GM23338 (cell line): ENCODE results near the gene MICALL1. TPM values are rescaled to one million over a fixed set of nuclear protein-coding genes. Genes with fewer than 3 reads are reported as not detected.

Source experiments
- ATAC-seq: fragments of 200-7000 bp; cut with Tn5 transposase; 3 replicates; pipeline ENCODE4 v1.9.1; 2020
- DNase-seq: peaks from one replicate; pipeline ENCODE4 v3.0.0-alpha.2; 2015; ENCODE audit warnings: low spot score
- H2AFZ ChIP-seq: fragments of 200-600 bp; sonication (generic); 2 replicates; pipeline ENCODE4 v1.8.0; 2016; ENCODE audit warnings: antibody characterized with exemption, mild to moderate bottlenecking, moderate library complexity
- H3F3A ChIP-seq: fragments of 200-600 bp; sonication (generic); replicated peaks from 2 replicates; pipeline ENCODE4 v1.8.0; 2017; ENCODE audit warnings: antibody characterized with exemption, mixed run types, low read depth
- H3K27ac ChIP-seq: fragments of 200-600 bp; sonication (generic); 2 replicates; pipeline ENCODE4 v1.6.1; 2016; ENCODE audit warnings: low read depth
- H3K27me3 ChIP-seq: fragments of 200-600 bp; sonication (generic); 2 replicates; pipeline ENCODE4 v1.8.0; 2016; ENCODE audit warnings: mild to moderate bottlenecking, mixed run types, moderate library complexity; ENCODE audit not compliant: insufficient read depth
- H3K36me3 ChIP-seq: fragments of 200-600 bp; sonication (generic); 2 replicates; pipeline ENCODE4 v1.8.0; 2016; ENCODE audit warnings: mild to moderate bottlenecking; ENCODE audit not compliant: insufficient read depth
- H3K4me1 ChIP-seq: fragments of 200-600 bp; sonication (generic); 2 replicates; pipeline ENCODE4 v1.8.0; 2016; ENCODE audit warnings: mild to moderate bottlenecking, moderate library complexity; ENCODE audit not compliant: insufficient read depth
- H3K4me2 ChIP-seq: fragments of 200-600 bp; sonication (generic); 2 replicates; pipeline ENCODE4 v1.7.1; 2017; ENCODE audit warnings: mixed run types
- H3K4me3 ChIP-seq: fragments of 200-600 bp; sonication (generic); 2 replicates; pipeline ENCODE4 v1.6.1; 2016; ENCODE audit warnings: mixed run types
- H3K79me2 ChIP-seq: fragments of 200-600 bp; sonication (generic); replicated peaks from 2 replicates; pipeline ENCODE4 v1.8.0; 2017; ENCODE audit warnings: mild to moderate bottlenecking; ENCODE audit not compliant: insufficient read depth
- H3K9me2 ChIP-seq: fragments of 200-600 bp; sonication (generic); 2 replicates; pipeline ENCODE4 v1.8.0; 2017; ENCODE audit not compliant: insufficient read depth
- H4K20me1 ChIP-seq: fragments of 200-600 bp; sonication (generic); replicated peaks from 2 replicates; pipeline ENCODE4 v1.8.0; 2017; ENCODE audit warnings: mild to moderate bottlenecking; ENCODE audit not compliant: insufficient read depth
- H3K27ac Mint-ChIP-seq: 2 replicates; pipeline ENCODE4 v1.8.0; 2020; ENCODE audit warnings: inconsistent platforms, mild to moderate bottlenecking, moderate library complexity, mixed read lengths
- H3K27me3 Mint-ChIP-seq: 3 replicates; pipeline ENCODE4 v1.8.0; 2022; ENCODE audit warnings: low read depth, mild to moderate bottlenecking, moderate library complexity, mixed read lengths, inconsistent platforms; ENCODE audit not compliant: insufficient read depth, poor library complexity
- H3K36me3 Mint-ChIP-seq: 3 replicates; pipeline ENCODE4 v1.8.0; 2021; ENCODE audit warnings: low read depth, mild to moderate bottlenecking, inconsistent platforms, moderate library complexity, mixed read lengths
- H3K4me1 Mint-ChIP-seq: 3 replicates; pipeline ENCODE4 v1.8.0; 2020; ENCODE audit warnings: mild to moderate bottlenecking, inconsistent platforms, mixed read lengths
- H3K4me3 Mint-ChIP-seq: 3 replicates; pipeline ENCODE4 v1.8.0; 2021; ENCODE audit warnings: moderate library complexity, mild to moderate bottlenecking, inconsistent platforms, mixed read lengths
- H3K9me3 Mint-ChIP-seq: 3 replicates; pipeline ENCODE4 v1.8.0; 2020; ENCODE audit warnings: moderate library complexity, mild to moderate bottlenecking, inconsistent platforms, mixed read lengths
- EZH2 ChIP-seq: fragments of 200-600 bp; sonication (generic); IDR thresholded peaks from one replicate; pipeline ENCODE4 v1.8.0; 2017; ENCODE audit warnings: antibody characterized with exemption, mild to moderate bottlenecking, low read depth; ENCODE audit not compliant: unreplicated experiment
- EZH2phosphoT487 ChIP-seq: fragments of 200-600 bp; sonication (generic); IDR thresholded peaks from one replicate; pipeline ENCODE4 v1.8.1; 2018; ENCODE audit warnings: antibody characterized with exemption; ENCODE audit not compliant: unreplicated experiment
- NANOG ChIP-seq: IDR thresholded peaks from 2 replicates; pipeline ENCODE4 v1.6.1; 2016; ENCODE audit warnings: antibody characterized with exemption, borderline replicate concordance
- POLR2AphosphoS5 ChIP-seq: IDR thresholded peaks from 2 replicates; pipeline ENCODE4 v1.6.1; 2016; ENCODE audit warnings: antibody characterized with exemption, low read depth
- STAT1 ChIP-seq: IDR thresholded peaks from one replicate; pipeline ENCODE4 v1.6.1; 2016; ENCODE audit warnings: antibody characterized with exemption; ENCODE audit not compliant: unreplicated experiment
- polyA plus RNA-seq: library from polyadenylated mRNA; unstranded; fragments of >200 nt; fragmentation: Nextera tagmentation; extraction: Ambion mirVana; gene quantifications from 2 replicates; pipeline ENCODE4 v1.2.1, GENCODE V29; 2016
- total RNA-seq: library from RNA; depleted of rRNA; stranded (reverse); fragments of >200 nt; shearing (Covaris generic); gene quantifications from 2 replicates; pipeline ENCODE4 v1.2.3, GENCODE V29; 2014
- TF ChIP-seq, protein P1 (sequence below): IDR thresholded peaks from 2 replicates; pipeline ENCODE4 v1.6.1; 2016; ENCODE audit warnings: antibody characterized with exemption
- TF ChIP-seq, protein P2 (sequence below), 2 experiments: fragments of 200-600 bp in 1 of 2; sonication (generic) in 1 of 2; conservative IDR thresholded peaks; 2 replicates each; pipeline versions ENCODE4 v1.5.1 to v1.6.1; 2016 to 2017; ENCODE audit warnings: antibody characterized with exemption in 2 of 2, low read depth in 2 of 2, mild to moderate bottlenecking in 2 of 2, moderate library complexity in 1 of 2
- TF ChIP-seq, protein P3 (sequence below): fragments of 250-450 bp; sonication (Bioruptor Pico); IDR thresholded peaks from 2 replicates; pipeline ENCODE4 v1.5.0; 2020; ENCODE audit warnings: mild to moderate bottlenecking, moderate library complexity

Gene MICALL1
- total and polyA plus RNA-seq, 2 experiments from 2014 or later = 5.9 to 33.1 TPM

DNA sequence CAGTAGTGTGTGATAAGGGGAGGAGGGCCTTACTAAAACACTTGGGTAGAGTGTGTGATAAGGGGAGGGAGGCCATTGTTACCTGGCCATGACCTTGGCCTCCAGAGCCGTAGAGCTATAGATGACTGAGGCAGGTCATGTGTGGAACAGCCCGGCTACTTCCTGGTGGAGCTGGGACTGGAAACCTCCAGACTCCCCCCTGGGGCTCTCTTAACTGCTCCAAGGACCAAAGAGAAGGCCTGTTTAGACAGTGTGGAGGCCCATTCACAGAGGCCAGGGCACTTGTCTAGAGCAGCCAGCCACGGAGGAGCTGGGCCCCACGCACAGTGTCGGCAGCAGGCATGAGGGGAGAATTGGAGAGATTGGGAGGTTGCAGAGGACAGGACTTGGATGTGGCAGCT lies 12.5 kb upstream of the MICALL1 start:
- H3F3A ChIP-seq = peaks cover 36% of the 10 kb centered on the region
- H3K4me1 Mint-ChIP-seq = peaks cover 46% of the 10 kb centered on the region
- no peaks in the 10 kb centered on the region for H3K27me3 ChIP-seq
- H3K9me3 Mint-ChIP-seq = no peaks in the 10 kb centered on the region
- peaks cover 1% of the 10 kb centered on the region; the same call in 1 of the 2 replicates for H4K20me1 ChIP-seq
- H3K27me3 Mint-ChIP-seq = peaks cover 12% of the 10 kb centered on the region
- no peaks in the 10 kb centered on the region for H3K9me2 ChIP-seq
- H3K27ac ChIP-seq = peak overlapping the region; percentile 94; the same call in 1 of the 2 replicates
- no peak overlapping the region for H2AFZ ChIP-seq
- no peaks in the 10 kb centered on the region for H3K79me2 ChIP-seq
- H3K27ac Mint-ChIP-seq = peak overlapping the region; percentile 87
- no peak for TF ChIP-seq EZH2phosphoT487
- TF ChIP-seq STAT1 = no peak
- TF ChIP-seq, protein P1, sequence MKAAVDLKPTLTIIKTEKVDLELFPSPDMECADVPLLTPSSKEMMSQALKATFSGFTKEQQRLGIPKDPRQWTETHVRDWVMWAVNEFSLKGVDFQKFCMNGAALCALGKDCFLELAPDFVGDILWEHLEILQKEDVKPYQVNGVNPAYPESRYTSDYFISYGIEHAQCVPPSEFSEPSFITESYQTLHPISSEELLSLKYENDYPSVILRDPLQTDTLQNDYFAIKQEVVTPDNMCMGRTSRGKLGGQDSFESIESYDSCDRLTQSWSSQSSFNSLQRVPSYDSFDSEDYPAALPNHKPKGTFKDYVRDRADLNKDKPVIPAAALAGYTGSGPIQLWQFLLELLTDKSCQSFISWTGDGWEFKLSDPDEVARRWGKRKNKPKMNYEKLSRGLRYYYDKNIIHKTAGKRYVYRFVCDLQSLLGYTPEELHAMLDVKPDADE = no peak
- TF ChIP-seq, protein P2, sequence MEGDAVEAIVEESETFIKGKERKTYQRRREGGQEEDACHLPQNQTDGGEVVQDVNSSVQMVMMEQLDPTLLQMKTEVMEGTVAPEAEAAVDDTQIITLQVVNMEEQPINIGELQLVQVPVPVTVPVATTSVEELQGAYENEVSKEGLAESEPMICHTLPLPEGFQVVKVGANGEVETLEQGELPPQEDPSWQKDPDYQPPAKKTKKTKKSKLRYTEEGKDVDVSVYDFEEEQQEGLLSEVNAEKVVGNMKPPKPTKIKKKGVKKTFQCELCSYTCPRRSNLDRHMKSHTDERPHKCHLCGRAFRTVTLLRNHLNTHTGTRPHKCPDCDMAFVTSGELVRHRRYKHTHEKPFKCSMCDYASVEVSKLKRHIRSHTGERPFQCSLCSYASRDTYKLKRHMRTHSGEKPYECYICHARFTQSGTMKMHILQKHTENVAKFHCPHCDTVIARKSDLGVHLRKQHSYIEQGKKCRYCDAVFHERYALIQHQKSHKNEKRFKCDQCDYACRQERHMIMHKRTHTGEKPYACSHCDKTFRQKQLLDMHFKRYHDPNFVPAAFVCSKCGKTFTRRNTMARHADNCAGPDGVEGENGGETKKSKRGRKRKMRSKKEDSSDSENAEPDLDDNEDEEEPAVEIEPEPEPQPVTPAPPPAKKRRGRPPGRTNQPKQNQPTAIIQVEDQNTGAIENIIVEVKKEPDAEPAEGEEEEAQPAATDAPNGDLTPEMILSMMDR (conservative IDR thresholded peaks at IDR 0.05; ENCODE audit: low read depth in 2 of 2) = no peak
- TF ChIP-seq EZH2 = no peak
- no peak for TF ChIP-seq POLR2AphosphoS5
- DNase-seq (no peak), ATAC-seq (no peak)
- H3K4me3 Mint-ChIP-seq = peak overlapping the region; percentile 2; the same call in 1 of the 3 replicates
- H3K4me1 ChIP-seq = peaks cover 39% of the 10 kb centered on the region
- H3K36me3 Mint-ChIP-seq = peaks cover 29% of the 10 kb centered on the region
- peaks cover 9% of the 10 kb centered on the region for H3K36me3 ChIP-seq
- H3K4me2 ChIP-seq = no peak overlapping the region
- no peak overlapping the region for H3K4me3 ChIP-seq

DNA sequence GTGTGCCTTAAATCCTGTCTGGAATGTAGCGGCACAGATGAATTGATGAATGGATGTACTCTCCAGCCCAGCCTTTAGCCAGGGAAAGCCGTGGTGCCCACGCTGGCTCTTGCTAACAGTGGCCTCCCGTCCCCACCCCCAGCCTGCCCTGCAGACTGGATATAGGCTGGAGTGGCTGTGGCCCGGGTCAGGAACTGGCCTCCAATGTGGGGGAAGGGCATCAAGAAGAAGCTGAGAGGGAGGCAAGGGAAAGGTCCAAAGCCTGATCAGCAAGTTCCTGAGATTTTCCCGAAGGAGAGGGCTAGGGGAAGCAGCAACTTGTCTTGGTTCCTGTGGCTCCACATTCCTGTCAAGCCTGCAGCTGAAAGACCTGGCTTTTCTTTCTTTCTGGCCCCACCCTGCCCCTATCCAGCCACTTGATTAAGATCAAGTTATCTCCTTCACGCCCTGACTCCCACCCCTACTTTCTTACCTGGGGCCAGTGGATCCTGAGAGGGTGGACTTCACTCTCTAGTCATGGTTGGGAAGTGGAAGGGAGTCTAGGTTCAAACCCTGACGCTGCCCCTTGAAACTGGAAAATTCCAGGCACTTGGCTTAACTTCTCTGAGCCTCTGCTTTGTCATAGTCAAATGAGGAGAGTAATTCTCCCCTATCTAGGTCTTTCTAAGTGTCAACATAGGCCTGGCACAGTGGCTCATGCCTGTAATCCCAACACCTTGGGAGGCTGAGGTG lies 11.0 kb upstream of the MICALL1 start:
- H3K27ac ChIP-seq = peak overlapping the region; percentile 94
- no peaks in the 10 kb centered on the region for H3K9me2 ChIP-seq
- Mint-ChIP-seq H3K27me3 (peaks cover 10% of the 10 kb centered on the region), H3K9me3 (no peaks in the 10 kb centered on the region), H3K36me3 (peaks cover 15% of the 10 kb centered on the region), H3K27ac (peak overlapping the region; percentile 98), H3K4me3 (no peak overlapping the region; the same call in 2 of the 3 replicates), H3K4me1 (peaks cover 49% of the 10 kb centered on the region)
- H3K27me3 ChIP-seq = no peaks in the 10 kb centered on the region
- no peaks in the 10 kb centered on the region; the same call in 1 of the 2 replicates for H4K20me1 ChIP-seq
- peak; percentile 88 for DNase-seq
- peaks cover 44% of the 10 kb centered on the region for H3K4me1 ChIP-seq
- peak overlapping the region; percentile 29; the same call in 1 of the 2 replicates for H3K4me3 ChIP-seq
- H3K4me2 ChIP-seq = peak overlapping the region; percentile 65
- peak; percentile 52 for ATAC-seq
- peaks cover 29% of the 10 kb centered on the region for H3F3A ChIP-seq
- H3K36me3 ChIP-seq = no peaks in the 10 kb centered on the region; the same call in 1 of the 2 replicates
- TF ChIP-seq POLR2AphosphoS5 = peak; percentile 28; the same call in 1 of the 2 replicates
- TF ChIP-seq, protein P2 (conservative IDR thresholded peaks at IDR 0.05; ENCODE audit: low read depth in 2 of 2) = no peak
- TF ChIP-seq, protein P3, sequence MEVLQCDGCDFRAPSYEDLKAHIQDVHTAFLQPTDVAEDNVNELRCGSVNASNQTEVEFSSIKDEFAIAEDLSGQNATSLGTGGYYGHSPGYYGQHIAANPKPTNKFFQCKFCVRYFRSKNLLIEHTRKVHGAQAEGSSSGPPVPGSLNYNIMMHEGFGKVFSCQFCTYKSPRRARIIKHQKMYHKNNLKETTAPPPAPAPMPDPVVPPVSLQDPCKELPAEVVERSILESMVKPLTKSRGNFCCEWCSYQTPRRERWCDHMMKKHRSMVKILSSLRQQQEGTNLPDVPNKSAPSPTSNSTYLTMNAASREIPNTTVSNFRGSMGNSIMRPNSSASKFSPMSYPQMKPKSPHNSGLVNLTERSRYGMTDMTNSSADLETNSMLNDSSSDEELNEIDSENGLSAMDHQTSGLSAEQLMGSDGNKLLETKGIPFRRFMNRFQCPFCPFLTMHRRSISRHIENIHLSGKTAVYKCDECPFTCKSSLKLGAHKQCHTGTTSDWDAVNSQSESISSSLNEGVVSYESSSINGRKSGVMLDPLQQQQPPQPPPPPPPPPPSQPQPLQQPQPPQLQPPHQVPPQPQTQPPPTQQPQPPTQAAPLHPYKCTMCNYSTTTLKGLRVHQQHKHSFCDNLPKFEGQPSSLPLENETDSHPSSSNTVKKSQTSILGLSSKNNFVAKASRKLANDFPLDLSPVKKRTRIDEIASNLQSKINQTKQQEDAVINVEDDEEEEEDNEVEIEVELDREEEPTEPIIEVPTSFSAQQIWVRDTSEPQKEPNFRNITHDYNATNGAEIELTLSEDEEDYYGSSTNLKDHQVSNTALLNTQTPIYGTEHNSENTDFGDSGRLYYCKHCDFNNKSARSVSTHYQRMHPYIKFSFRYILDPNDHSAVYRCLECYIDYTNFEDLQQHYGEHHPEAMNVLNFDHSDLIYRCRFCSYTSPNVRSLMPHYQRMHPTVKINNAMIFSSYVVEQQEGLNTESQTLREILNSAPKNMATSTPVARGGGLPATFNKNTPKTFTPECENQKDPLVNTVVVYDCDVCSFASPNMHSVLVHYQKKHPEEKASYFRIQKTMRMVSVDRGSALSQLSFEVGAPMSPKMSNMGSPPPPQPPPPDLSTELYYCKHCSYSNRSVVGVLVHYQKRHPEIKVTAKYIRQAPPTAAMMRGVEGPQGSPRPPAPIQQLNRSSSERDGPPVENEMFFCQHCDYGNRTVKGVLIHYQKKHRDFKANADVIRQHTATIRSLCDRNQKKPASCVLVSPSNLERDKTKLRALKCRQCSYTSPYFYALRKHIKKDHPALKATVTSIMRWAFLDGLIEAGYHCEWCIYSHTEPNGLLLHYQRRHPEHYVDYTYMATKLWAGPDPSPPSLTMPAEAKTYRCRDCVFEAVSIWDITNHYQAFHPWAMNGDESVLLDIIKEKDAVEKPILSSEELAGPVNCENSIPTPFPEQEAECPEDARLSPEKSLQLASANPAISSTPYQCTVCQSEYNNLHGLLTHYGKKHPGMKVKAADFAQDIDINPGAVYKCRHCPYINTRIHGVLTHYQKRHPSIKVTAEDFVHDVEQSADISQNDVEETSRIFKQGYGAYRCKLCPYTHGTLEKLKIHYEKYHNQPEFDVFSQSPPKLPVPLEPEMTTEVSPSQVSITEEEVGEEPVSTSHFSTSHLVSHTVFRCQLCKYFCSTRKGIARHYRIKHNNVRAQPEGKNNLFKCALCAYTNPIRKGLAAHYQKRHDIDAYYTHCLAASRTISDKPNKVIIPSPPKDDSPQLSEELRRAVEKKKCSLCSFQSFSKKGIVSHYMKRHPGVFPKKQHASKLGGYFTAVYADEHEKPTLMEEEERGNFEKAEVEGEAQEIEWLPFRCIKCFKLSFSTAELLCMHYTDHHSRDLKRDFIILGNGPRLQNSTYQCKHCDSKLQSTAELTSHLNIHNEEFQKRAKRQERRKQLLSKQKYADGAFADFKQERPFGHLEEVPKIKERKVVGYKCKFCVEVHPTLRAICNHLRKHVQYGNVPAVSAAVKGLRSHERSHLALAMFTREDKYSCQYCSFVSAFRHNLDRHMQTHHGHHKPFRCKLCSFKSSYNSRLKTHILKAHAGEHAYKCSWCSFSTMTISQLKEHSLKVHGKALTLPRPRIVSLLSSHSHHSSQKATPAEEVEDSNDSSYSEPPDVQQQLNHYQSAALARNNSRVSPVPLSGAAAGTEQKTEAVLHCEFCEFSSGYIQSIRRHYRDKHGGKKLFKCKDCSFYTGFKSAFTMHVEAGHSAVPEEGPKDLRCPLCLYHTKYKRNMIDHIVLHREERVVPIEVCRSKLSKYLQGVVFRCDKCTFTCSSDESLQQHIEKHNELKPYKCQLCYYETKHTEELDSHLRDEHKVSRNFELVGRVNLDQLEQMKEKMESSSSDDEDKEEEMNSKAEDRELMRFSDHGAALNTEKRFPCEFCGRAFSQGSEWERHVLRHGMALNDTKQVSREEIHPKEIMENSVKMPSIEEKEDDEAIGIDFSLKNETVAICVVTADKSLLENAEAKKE (CRISPR knock-in tag) = peak; percentile 38; the same call in 1 of the 2 replicates
- TF ChIP-seq NANOG = no peak
- H3K79me2 ChIP-seq = no peaks in the 10 kb centered on the region
- H2AFZ ChIP-seq = no peak overlapping the region
